ENCODE measurements around the gene USP46. TPM values are rescaled to one million over a fixed set of nuclear protein-coding genes. Genes with fewer than 3 reads are reported as not detected.

Gene USP46
- total and polyA plus RNA-seq, 2 of the 13 experiments (the other 11 are each of a cell fraction or from before 2014, with no cell fraction given) = 4.7 to 17.4 TPM

DNA sequence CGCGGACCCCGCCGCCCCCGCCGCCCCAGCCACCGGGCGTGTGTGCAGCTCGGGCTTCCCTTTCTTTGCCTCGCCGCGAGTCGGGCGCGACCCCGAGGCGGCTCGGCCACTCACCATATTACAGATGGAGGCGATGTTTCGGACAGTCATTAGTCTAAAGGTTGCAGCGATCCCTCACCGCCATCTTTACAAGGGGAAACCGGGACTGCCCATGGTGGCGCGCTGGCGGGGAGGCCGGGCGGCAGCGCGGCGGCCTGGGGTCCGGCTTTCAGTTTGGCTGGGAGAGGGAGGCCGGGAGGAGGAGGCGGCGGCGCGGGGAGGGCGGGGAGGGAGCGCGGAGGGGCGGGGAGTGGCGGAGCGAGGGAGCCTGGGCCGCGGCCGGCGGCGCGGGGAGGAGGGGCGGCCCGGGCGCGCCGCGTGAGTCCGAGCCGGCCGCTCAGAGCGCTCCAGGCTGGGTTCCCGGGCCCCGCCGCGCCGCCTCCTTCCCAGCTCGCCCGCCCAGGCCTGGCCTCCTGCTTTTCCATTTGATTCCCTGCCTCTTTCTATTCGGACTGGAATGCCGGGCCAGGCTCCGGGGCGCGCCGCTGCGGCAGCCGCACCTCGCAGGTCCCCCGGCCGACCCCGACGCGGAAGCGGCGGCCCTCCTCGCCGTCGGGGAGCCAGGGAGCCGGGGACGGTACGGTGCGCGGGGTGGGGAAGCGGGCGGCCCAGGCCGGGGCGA lies at the start of gene USP46 (continued):
- TF ChIP-seq, protein P1, sequence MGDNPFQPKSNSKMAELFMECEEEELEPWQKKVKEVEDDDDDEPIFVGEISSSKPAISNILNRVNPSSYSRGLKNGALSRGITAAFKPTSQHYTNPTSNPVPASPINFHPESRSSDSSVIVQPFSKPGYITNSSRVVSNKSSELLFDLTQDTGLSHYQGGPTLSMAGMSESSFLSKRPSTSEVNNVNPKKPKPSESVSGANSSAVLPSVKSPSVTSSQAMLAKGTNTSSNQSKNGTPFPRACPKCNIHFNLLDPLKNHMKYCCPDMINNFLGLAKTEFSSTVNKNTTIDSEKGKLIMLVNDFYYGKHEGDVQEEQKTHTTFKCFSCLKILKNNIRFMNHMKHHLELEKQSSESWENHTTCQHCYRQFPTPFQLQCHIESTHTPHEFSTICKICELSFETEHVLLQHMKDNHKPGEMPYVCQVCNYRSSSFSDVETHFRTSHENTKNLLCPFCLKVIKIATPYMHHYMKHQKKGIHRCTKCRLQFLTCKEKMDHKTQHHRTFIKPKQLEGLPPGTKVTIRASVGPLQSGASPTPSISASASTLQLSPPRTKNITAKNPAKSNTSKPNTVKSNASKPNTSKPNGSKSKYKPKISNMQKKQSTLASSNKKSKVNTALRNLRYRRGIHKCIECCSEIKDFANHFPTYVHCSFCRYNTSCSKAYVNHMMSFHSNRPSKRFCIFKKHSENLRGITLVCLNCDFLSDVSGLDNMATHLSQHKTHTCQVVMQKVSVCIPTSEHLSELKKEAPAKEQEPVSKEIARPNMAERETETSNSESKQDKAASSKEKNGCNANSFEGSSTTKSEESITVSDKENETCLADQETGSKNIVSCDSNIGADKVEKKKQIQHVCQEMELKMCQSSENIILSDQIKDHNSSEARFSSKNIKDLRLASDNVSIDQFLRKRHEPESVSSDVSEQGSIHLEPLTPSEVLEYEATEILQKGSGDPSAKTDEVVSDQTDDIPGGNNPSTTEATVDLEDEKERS (CRISPR knock-in tag; IDR thresholded peaks at IDR 0.05) = no peak
- TF ChIP-seq RORA (CRISPR knock-in tag; IDR thresholded peaks at IDR 0.05) (no peak), RNF2 (conservative IDR thresholded peaks at IDR 0.05; ENCODE audit: low read depth) (no peak), PHF8 (CRISPR knock-in tag; IDR thresholded peaks at IDR 0.05) (peak; percentile 80), ZNF329 (CRISPR knock-in tag; IDR thresholded peaks at IDR 0.05; ENCODE audit: low read depth) (no peak), RFX5 (IDR thresholded peaks at IDR 0.05; ENCODE audit: low read depth, low read length) (no peak), ZNF274 (CRISPR knock-in tag; IDR thresholded peaks at IDR 0.05) (no peak), KMT2B (CRISPR knock-in tag; IDR thresholded peaks at IDR 0.05) (peak; percentile 48), ZNF33A (CRISPR knock-in tag; IDR thresholded peaks at IDR 0.05; ENCODE audit: borderline replicate concordance) (no peak), ZFP37 (CRISPR knock-in tag; IDR thresholded peaks at IDR 0.05; ENCODE audit: borderline replicate concordance) (no peak), HMG20A (CRISPR knock-in tag; IDR thresholded peaks at IDR 0.05; ENCODE audit: borderline replicate concordance) (no peak), ZSCAN12 (CRISPR knock-in tag; IDR thresholded peaks at IDR 0.05) (no peak), HNRNPLL (IDR thresholded peaks at IDR 0.05; ENCODE audit: low read depth, low read length, poor library complexity, severe bottlenecking) (no peak), TOPORS (CRISPR knock-in tag; IDR thresholded peaks at IDR 0.05) (peak; percentile 25; the same call in 1 of the 2 replicates), IKZF4 (CRISPR knock-in tag; IDR thresholded peaks at IDR 0.05; ENCODE audit: borderline replicate concordance, low read depth, not compliant biosample characterization) (no peak)
- TF ChIP-seq, protein P2, sequence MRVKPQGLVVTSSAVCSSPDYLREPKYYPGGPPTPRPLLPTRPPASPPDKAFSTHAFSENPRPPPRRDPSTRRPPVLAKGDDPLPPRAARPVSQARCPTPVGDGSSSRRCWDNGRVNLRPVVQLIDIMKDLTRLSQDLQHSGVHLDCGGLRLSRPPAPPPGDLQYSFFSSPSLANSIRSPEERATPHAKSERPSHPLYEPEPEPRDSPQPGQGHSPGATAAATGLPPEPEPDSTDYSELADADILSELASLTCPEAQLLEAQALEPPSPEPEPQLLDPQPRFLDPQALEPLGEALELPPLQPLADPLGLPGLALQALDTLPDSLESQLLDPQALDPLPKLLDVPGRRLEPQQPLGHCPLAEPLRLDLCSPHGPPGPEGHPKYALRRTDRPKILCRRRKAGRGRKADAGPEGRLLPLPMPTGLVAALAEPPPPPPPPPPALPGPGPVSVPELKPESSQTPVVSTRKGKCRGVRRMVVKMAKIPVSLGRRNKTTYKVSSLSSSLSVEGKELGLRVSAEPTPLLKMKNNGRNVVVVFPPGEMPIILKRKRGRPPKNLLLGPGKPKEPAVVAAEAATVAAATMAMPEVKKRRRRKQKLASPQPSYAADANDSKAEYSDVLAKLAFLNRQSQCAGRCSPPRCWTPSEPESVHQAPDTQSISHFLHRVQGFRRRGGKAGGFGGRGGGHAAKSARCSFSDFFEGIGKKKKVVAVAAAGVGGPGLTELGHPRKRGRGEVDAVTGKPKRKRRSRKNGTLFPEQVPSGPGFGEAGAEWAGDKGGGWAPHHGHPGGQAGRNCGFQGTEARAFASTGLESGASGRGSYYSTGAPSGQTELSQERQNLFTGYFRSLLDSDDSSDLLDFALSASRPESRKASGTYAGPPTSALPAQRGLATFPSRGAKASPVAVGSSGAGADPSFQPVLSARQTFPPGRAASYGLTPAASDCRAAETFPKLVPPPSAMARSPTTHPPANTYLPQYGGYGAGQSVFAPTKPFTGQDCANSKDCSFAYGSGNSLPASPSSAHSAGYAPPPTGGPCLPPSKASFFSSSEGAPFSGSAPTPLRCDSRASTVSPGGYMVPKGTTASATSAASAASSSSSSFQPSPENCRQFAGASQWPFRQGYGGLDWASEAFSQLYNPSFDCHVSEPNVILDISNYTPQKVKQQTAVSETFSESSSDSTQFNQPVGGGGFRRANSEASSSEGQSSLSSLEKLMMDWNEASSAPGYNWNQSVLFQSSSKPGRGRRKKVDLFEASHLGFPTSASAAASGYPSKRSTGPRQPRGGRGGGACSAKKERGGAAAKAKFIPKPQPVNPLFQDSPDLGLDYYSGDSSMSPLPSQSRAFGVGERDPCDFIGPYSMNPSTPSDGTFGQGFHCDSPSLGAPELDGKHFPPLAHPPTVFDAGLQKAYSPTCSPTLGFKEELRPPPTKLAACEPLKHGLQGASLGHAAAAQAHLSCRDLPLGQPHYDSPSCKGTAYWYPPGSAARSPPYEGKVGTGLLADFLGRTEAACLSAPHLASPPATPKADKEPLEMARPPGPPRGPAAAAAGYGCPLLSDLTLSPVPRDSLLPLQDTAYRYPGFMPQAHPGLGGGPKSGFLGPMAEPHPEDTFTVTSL (CRISPR knock-in tag; IDR thresholded peaks at IDR 0.05; ENCODE audit: borderline replicate concordance) = no peak
- TF ChIP-seq, protein P3, sequence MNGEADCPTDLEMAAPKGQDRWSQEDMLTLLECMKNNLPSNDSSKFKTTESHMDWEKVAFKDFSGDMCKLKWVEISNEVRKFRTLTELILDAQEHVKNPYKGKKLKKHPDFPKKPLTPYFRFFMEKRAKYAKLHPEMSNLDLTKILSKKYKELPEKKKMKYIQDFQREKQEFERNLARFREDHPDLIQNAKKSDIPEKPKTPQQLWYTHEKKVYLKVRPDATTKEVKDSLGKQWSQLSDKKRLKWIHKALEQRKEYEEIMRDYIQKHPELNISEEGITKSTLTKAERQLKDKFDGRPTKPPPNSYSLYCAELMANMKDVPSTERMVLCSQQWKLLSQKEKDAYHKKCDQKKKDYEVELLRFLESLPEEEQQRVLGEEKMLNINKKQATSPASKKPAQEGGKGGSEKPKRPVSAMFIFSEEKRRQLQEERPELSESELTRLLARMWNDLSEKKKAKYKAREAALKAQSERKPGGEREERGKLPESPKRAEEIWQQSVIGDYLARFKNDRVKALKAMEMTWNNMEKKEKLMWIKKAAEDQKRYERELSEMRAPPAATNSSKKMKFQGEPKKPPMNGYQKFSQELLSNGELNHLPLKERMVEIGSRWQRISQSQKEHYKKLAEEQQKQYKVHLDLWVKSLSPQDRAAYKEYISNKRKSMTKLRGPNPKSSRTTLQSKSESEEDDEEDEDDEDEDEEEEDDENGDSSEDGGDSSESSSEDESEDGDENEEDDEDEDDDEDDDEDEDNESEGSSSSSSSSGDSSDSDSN (CRISPR knock-in tag; IDR thresholded peaks at IDR 0.05) = peak; percentile 83; the same call in 1 of the 2 replicates

Data from HepG2 (cell line).